IMR-90 (cell line): Measurements from ENCODE around the gene PARP2. TPM values are rescaled to one million over a fixed set of nuclear protein-coding genes. Genes with fewer than 3 reads are reported as not detected.
"Not testable (repeated sequence)": the region's sequence is repeated elsewhere in the genome, so short reads cannot be mapped to it uniquely, and the experiment has no call there.

Source experiments
- ATAC-seq: fragments of 200-7000 bp; cut with Tn5 transposase; 2 replicates; pipeline ENCODE4 v1.9.1; 2020; ENCODE audit warnings: low read depth, mild to moderate bottlenecking, moderate library complexity
- BruUV-seq: library from RNA; stranded (reverse); fragments of 400-500 nt; replicated peaks from 2 replicates; lab custom pipeline; 2021; lab: Mats Ljungman, UMichigan
- CTCF ChIA-PET: fragments of 300-600 bp; formaldehyde crosslinking; extraction: SDS; loops from one replicate; lab custom pipeline; 2021; ENCODE audit warnings: antibody characterized with exemption; lab: Yijun Ruan, JAX
- POLR2A ChIA-PET: fragments of 300-600 bp; sonication (Branson Sonifier 250); formaldehyde crosslinking; loops from one replicate; lab custom pipeline; 2022; ENCODE audit warnings: antibody characterized with exemption; ENCODE audit not compliant: unreplicated experiment; lab: Charles Lee
- DNase-seq: peaks from one replicate; pipeline ENCODE4 v3.0.0; 2013
- H2AFZ ChIP-seq: replicated peaks from 2 replicates; pipeline ENCODE3; 2013; ENCODE audit warnings: low read length, mild to moderate bottlenecking; ENCODE audit not compliant: poor library complexity
- H2AK5ac ChIP-seq: 2 replicates; pipeline ENCODE4 v1.6.1; 2013; ENCODE audit warnings: low read depth, low read length, inconsistent platforms
- H2AK9ac ChIP-seq: replicated peaks from 2 replicates; pipeline ENCODE3; 2013; ENCODE audit warnings: mild to moderate bottlenecking, low read depth, low read length, moderate library complexity; ENCODE audit not compliant: poor library complexity
- H2BK120ac ChIP-seq: 2 replicates; pipeline ENCODE4 v1.6.1; 2013; ENCODE audit warnings: low read depth, low read length, inconsistent platforms
- H2BK15ac ChIP-seq: 3 replicates; pipeline ENCODE4 v1.6.1; 2013; ENCODE audit warnings: low read depth, low read length, inconsistent platforms
- H2BK20ac ChIP-seq: 2 replicates; pipeline ENCODE4 v1.6.1; 2013; ENCODE audit warnings: low read depth, mild to moderate bottlenecking, inconsistent platforms, low read length, moderate library complexity
- H2BK5ac ChIP-seq: 2 replicates; pipeline ENCODE4 v1.6.1; 2013; ENCODE audit warnings: mild to moderate bottlenecking, low read depth, low read length, inconsistent platforms; ENCODE audit not compliant: poor library complexity, severe bottlenecking
- H3K14ac ChIP-seq: replicated peaks from 2 replicates; pipeline ENCODE4 v1.6.1; 2013; ENCODE audit warnings: low read depth, low read length, inconsistent platforms
- H3K18ac ChIP-seq: 2 replicates; pipeline ENCODE4 v1.6.1; 2013; ENCODE audit warnings: low read depth, low read length, control low read depth
- H3K23ac ChIP-seq: 2 replicates; pipeline ENCODE4 v1.6.1; 2013; ENCODE audit warnings: low read depth, low read length, inconsistent platforms
- H3K27ac ChIP-seq: 2 replicates; pipeline ENCODE4 v1.5.1; 2013; ENCODE audit warnings: mild to moderate bottlenecking, control low read depth, low read length; ENCODE audit not compliant: insufficient read depth
- H3K27me3 ChIP-seq: 2 replicates; pipeline ENCODE4 v1.6.1; 2013; ENCODE audit warnings: low read length; ENCODE audit not compliant: control insufficient read depth, insufficient read depth
- H3K36me3 ChIP-seq: 2 replicates; pipeline ENCODE4 v1.6.1; 2013; ENCODE audit warnings: low read length, mixed read lengths; ENCODE audit not compliant: control insufficient read depth, insufficient read depth
- H3K4ac ChIP-seq: 2 replicates; pipeline ENCODE4 v1.6.1; 2013; ENCODE audit warnings: low read depth, low read length, inconsistent platforms
- H3K4me1 ChIP-seq: 2 replicates; pipeline ENCODE4 v1.6.1; 2013; ENCODE audit warnings: low read length, mixed read lengths; ENCODE audit not compliant: control insufficient read depth, insufficient read depth
- H3K4me2 ChIP-seq: 2 replicates; pipeline ENCODE4 v1.6.1; 2013; ENCODE audit warnings: low read depth, mild to moderate bottlenecking, control low read depth, low read length, moderate library complexity
- H3K4me3 ChIP-seq: 2 replicates; pipeline ENCODE4 v1.5.1; 2013; ENCODE audit warnings: low read depth, mild to moderate bottlenecking, control low read depth, low read length, moderate library complexity; ENCODE audit not compliant: insufficient read depth
- H3K56ac ChIP-seq: 2 replicates; pipeline ENCODE4 v1.6.1; 2013; ENCODE audit warnings: low read length, inconsistent platforms; ENCODE audit not compliant: insufficient read depth; ENCODE audit errors: extremely low read depth
- H3K79me1 ChIP-seq, 2 experiments: 2 replicates each; pipeline ENCODE4 v1.6.1; 2013; ENCODE audit warnings: low read length in 2 of 2, inconsistent platforms in 1 of 2, low read depth in 1 of 2
- H3K9ac ChIP-seq: 2 replicates; pipeline ENCODE4 v1.6.1; 2013; ENCODE audit warnings: low read depth, low read length, control low read depth
- H3K9me1 ChIP-seq: 2 replicates; pipeline ENCODE4 v1.6.1; 2013; ENCODE audit warnings: low read length, inconsistent platforms; ENCODE audit not compliant: insufficient read depth
- H3K9me3 ChIP-seq: 2 replicates; pipeline ENCODE4 v1.6.1; 2013; ENCODE audit warnings: low read length; ENCODE audit not compliant: control insufficient read depth, insufficient read depth
- H4K20me1 ChIP-seq: 2 replicates; pipeline ENCODE4 v1.6.1; 2013; ENCODE audit warnings: low read length, inconsistent platforms; ENCODE audit not compliant: insufficient read depth
- H4K5ac ChIP-seq: 2 replicates; pipeline ENCODE4 v1.6.1; 2013; ENCODE audit warnings: mild to moderate bottlenecking, low read depth, low read length, control low read depth
- H4K8ac ChIP-seq, 2 experiments: 2 replicates each; pipeline ENCODE4 v1.6.1; 2013; ENCODE audit warnings: low read depth in 2 of 2, low read length in 2 of 2, control low read depth in 1 of 2, inconsistent platforms in 1 of 2
- H4K91ac ChIP-seq: 2 replicates; pipeline ENCODE4 v1.6.1; 2013; ENCODE audit warnings: low read depth, low read length, inconsistent platforms; ENCODE audit not compliant: insufficient read depth
- CHD1 ChIP-seq: IDR thresholded peaks from 2 replicates; pipeline ENCODE4 v1.6.1; 2012; ENCODE audit warnings: low read depth, low read length, improper control_type of control experiment
- WGBS, 2 experiments: methylation state at CpG; one replicate each; pipeline versions ENCODE4 v1.1.5 to v1.1.7; 2013; ENCODE audit warnings: missing lambda C conversion rate in 2 of 2; ENCODE audit not compliant: insufficient read length in 1 of 2; ENCODE audit errors: extremely low coverage in 2 of 2; 5-methylcytosine and 5-hydroxymethylcytosine counted together
- dilution Hi-C: fragments of 300-500 bp; cut with HindIII; formaldehyde crosslinking; loops from one replicate; pipeline ENCODE4 v1.14.3; 2018; ENCODE audit warnings: low sequenced_read_pairs; ENCODE audit not compliant: unreplicated experiment
- in situ Hi-C: fragments of 300-500 bp; cut with MboI; formaldehyde crosslinking; loops from 3 replicates; pipeline ENCODE4 v1.14.3; 2019; ENCODE audit warnings: low sequenced_read_pairs, inconsistent platforms, mixed read lengths
- intact Hi-C: fragments of 100-400 bp; cut with micrococcal nuclease; formaldehyde crosslinking; loops from 2 replicates; pipeline ENCODE4 v1.10.0; 2022
- polyA plus RNA-seq, 3 experiments: library from polyadenylated mRNA; depleted of rRNA; stranded (reverse); fragments of >200 nt; gene quantifications; 2 replicates each; pipeline ENCODE4 v1.2.3, GENCODE V29; 2012; ENCODE audit warnings: low replicate concordance in 1 of 3
- total RNA-seq: library from RNA; depleted of rRNA; stranded (reverse); fragments of >200 nt; gene quantifications from 2 replicates; pipeline ENCODE4 v1.2.3, GENCODE V29; 2012

Gene PARP2
- total and polyA plus RNA-seq, 2 of the 4 experiments (the other 2 are of a cell fraction) = 11.7 to 19.1 TPM

- Histone ChIP-seq H3K14ac (no peak overlapping the region), H3K27ac (no peak overlapping the region), H3K36me3 (peaks cover 35% of the 10 kb centered on the region), H2AK9ac (no peak overlapping the region), H3K4me2 (no peak overlapping the region), H3K79me1 (no peaks in the 10 kb centered on the region), H3K9me3 (no peaks in the 10 kb centered on the region), H3K4me1 (no peaks in the 10 kb centered on the region), H4K20me1 (no peaks in the 10 kb centered on the region), H3K23ac (no peak overlapping the region), H3K4me3 (no peak overlapping the region), H3K9me1 (no peaks in the 10 kb centered on the region), H3K18ac (no peak overlapping the region), H2AFZ (no peak overlapping the region), H4K8ac (no peak overlapping the region), H2AK5ac (no peak overlapping the region), H2BK120ac (no peak overlapping the region), H3K27me3 (no peaks in the 10 kb centered on the region), H2BK20ac (no peak overlapping the region), H4K5ac (no peak overlapping the region), H3K56ac (no peak overlapping the region), H2BK15ac (no peak overlapping the region), H2BK5ac (no peak overlapping the region), H4K91ac (no peak overlapping the region), H3K4ac (no peak overlapping the region), H3K9ac (no peak overlapping the region)
- no peak for TF ChIP-seq CHD1
- ATAC-seq = no peak
- WGBS, 2 experiments = 83% methylated on average over 1 of the region's 3 CpGs; no CpG with 5 or more reads in 1 of the 2 experiments
- dilution Hi-C loops = no loop called here
- peak; percentile 4 for DNase-seq
- ChIA-PET CTCF (interaction anchor here (1.5 kb wide), 1 partner anchor 13 kb away, joined by 3 read pairs; the partner anchor contains the start of gene PARP2), POLR2A (no interaction called here)
- in situ Hi-C loops = loop anchor here (25.0 kb wide), 1 partner anchor 1056 kb away; no protein-coding TSS in a partner anchor
- intact Hi-C loops = loop anchor here (5.0 kb wide), 1 partner anchor 51 kb away; no protein-coding TSS in a partner anchor
- no TSS peak for BruUV-seq
Measured at GRCh38 chr14:20356422-20356821, 13.0 kb downstream of the PARP2 start.

- WGBS, 2 experiments = no CpG with 5 or more reads among the region's 3 CpGs
- H3K9me1 ChIP-seq, H4K5ac ChIP-seq, dilution Hi-C loops, H3K9me3 ChIP-seq, H3K56ac ChIP-seq, H3K4me2 ChIP-seq, H3K23ac ChIP-seq, H4K91ac ChIP-seq, H4K8ac ChIP-seq, DNase-seq, H3K79me1 ChIP-seq, H3K14ac ChIP-seq, H2AK9ac ChIP-seq, H3K18ac ChIP-seq, H2BK20ac ChIP-seq, H3K9ac ChIP-seq, H2AK5ac ChIP-seq, H2BK15ac ChIP-seq, H3K27ac ChIP-seq, CTCF ChIA-PET, H2AFZ ChIP-seq, H2BK120ac ChIP-seq, H2BK5ac ChIP-seq, POLR2A ChIA-PET, H3K4me1 ChIP-seq, H3K27me3 ChIP-seq, BruUV-seq, H4K20me1 ChIP-seq, H3K4ac ChIP-seq, ATAC-seq, H3K4me3 ChIP-seq: not testable (repeated sequence)
- peaks cover 26% of the 10 kb centered on the region for H3K36me3 ChIP-seq
- in situ Hi-C loops = loop anchor here (25.0 kb wide), 1 partner anchor 1054 kb away; no protein-coding TSS in a partner anchor
- intact Hi-C loops = loop anchor here (5.0 kb wide), 1 partner anchor 49 kb away; no protein-coding TSS in a partner anchor
Measured at GRCh38 chr14:20358474-20358873, 15.0 kb downstream of the PARP2 start.
